Subcutaneous adipose tissue (tissue), 4 donors: ENCODE data around the gene DPP10. TPM values are rescaled to one million over a fixed set of nuclear protein-coding genes. Genes with fewer than 3 reads are reported as not detected.

Source experiments
- total RNA-seq, 4 donors: library from RNA; depleted of rRNA; stranded (reverse); fragments of >200 nt; gene quantifications; one replicate each; pipeline ENCODE4 v1.1.0, GENCODE V29; 2016
- TF ChIP-seq, protein P1 (sequence below): fragments of 450-650 bp; IDR thresholded peaks from one replicate; pipeline ENCODE4 v1.5.1; 2016; ENCODE audit warnings: low read depth, mild to moderate bottlenecking, control low read depth, antibody characterized with exemption, moderate library complexity

Gene DPP10
- total RNA-seq, 4 donors from 2014 or later: 0.94 TPM; not detected in 3

DNA sequence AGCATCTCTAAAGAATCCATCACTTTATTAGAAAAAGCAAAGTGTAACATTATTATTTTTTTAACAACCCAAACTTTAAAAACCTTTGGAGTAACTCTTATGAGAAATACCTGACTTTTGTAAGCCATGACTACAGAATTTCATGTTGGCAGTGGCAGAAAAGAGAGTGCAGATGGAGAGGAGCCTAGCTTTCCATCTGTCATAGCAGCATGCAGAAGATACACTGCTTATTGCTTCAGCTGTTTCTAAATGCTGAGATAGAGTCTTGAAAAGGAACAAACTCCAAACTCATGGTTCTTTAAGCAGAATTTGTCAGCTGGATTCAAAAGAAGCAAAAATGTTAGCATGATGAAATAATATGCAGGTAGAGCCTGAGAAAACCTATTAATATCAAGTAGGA is 1130.3 kb downstream of the DPP10 start:
- TF ChIP-seq, protein P1, sequence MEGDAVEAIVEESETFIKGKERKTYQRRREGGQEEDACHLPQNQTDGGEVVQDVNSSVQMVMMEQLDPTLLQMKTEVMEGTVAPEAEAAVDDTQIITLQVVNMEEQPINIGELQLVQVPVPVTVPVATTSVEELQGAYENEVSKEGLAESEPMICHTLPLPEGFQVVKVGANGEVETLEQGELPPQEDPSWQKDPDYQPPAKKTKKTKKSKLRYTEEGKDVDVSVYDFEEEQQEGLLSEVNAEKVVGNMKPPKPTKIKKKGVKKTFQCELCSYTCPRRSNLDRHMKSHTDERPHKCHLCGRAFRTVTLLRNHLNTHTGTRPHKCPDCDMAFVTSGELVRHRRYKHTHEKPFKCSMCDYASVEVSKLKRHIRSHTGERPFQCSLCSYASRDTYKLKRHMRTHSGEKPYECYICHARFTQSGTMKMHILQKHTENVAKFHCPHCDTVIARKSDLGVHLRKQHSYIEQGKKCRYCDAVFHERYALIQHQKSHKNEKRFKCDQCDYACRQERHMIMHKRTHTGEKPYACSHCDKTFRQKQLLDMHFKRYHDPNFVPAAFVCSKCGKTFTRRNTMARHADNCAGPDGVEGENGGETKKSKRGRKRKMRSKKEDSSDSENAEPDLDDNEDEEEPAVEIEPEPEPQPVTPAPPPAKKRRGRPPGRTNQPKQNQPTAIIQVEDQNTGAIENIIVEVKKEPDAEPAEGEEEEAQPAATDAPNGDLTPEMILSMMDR: no peak

DNA sequence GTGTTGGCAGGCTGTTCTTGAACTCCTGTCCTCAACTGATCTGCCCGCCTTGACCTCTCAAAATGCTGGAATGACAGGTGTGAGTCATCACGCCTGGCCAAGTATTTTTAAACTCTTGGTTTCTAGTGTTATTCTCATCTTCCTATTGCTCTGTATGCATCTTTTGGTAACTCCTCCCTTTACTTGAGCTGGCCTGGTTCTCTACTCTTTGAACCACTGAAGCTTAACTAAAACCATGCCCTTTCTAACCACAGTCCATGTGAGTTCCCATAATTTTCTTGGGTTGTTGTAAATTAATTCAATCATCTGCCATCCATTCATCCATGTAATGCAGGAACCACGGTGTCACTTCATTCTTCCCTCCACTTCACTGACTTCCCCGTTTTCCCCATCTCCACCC is 1131.3 kb downstream of the DPP10 start:
- TF ChIP-seq, protein P1: no peak

DNA sequence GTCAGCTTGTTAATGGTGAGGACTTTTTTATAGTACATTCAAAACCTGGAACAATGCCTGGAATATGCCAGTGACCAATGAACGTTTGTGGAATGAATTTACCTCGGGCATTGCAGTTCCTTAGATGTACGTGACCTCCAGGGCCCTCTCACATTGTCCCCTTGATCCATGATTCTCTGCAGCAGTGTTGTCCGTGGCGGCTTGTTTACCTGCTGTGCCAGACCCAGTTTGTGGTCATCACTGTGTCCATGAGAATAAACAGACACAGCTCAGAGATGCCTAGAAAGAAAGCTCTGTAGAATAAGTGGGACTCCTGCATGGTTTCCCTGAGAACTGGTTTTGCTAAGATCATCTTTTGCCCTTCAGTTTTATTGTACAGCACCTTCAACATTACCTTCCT is 1132.2 kb downstream of the DPP10 start:
- TF ChIP-seq, protein P1: no peak

DNA sequence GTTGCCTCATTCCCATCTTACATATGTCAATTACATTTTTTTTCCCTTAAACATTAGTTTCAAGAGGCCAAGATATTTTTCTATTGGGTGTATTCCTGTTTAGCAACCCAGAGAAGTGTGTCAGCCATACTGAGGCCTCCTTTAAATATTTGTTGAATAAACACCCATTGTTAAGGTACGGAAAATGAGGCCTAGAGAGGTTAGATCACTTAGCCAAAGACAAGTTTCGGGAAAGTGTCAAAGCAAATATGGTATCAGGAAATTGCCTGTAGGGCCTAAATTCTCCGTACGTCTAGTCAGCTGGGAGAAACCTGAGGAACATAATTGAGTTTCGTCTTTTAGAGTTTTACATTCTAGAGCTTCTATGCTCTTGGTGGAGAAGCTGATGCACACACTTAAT is 1138.3 kb downstream of the DPP10 start:
- TF ChIP-seq, protein P1: no peak

DNA sequence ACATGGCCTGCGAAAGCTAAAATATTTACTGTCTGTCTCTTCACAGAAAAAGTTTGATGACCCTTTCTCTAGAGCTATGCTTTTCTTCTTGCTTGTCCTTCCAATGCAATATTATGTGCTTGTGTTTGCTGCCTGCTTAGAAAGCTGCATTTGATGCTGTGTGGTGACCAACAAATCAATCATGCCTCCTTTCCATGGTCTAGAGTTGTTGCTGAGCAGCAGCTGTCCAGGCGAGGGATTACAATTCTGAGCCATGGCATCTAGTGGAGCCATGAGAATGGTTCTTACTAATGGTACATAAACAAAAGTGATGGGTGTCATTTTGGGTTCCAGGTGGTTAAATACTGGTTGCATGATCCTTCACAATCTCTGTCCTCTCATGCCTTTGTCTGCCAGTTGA is 1142.1 kb downstream of the DPP10 start:
- TF ChIP-seq, protein P1: no peak

DNA sequence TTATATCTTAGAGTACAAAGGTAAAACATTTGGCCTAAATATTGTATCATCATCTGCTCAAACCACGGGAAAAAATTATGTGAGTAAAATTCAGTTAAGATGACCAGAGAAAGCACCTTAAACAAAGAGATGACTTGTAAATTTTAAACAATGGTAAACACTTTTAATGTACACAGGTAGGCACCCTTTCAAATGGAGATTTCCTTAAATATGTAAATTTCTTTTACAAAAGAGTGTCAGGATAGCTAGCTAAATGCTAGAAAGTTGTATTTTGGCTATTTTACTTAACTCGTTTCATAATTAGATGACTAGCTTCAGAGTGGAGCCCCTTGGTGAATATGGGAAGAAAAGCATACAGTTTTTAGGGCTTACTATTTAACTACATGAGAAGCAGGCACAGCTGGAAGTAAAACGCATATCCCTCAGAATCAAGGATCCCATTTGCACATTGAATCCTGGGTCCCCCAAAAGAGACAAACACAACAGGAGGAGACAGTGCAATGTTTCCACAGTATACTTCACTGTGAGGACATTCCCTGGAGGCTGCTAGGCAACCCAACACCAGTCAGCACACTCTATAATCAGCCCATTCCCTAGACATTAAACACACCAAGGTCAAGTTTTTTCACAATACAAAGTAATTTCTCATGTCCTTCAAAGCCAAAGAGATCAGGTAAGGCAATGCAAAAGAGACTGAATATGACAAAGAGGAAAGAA is 1154.4 kb downstream of the DPP10 start:
- TF ChIP-seq, protein P1: no peak

DNA sequence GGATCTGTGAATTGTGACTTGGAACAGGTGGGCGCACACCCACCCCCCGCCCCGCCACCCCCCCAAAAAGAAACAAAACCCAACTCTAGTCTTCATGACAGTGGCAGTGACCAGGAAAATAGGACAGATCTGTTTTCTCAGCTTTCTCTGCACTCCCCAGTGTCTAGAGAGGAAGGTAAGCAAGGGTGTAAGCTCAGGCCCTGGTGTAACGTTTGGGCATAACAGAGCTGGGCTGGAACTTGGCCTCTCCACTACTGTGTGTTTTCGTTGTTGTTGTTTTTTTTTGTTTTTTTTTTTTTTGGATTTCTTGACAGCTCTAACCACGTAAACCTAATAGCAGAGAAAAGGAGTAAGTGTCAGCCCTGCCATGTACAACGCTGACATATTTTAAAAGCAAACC is 1160.8 kb downstream of the DPP10 start:
- TF ChIP-seq, protein P1: no peak
